HG03432 (cell line): ENCODE results near the gene CLDN5.

ENCODE experiments used
- ATAC-seq: cut with Tn5 transposase; IDR thresholded peaks from one replicate; pipeline ENCODE4 v1.9.1; 2021; ENCODE audit warnings: mild to moderate bottlenecking, moderate library complexity; ENCODE audit not compliant: unreplicated experiment

Gene CLDN5

DNA sequence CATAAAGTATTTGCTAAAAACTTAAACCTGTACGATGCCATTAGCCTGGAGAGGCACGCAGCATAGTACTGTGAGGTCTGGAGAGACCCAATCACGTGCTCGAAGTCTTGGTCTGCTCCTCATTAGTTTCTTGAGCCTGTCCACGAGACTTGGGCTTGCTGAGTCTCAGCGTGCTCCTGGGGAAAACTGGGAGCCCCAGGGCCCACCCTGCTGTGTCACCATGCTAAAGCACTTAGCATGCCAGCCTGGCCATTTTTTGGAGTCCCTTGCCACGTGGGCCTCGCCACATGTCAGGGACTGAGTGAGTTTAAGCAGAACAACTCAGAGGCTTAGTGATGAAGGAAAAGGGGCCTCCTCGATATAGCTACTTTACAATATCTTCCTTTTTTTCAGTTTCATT lies 41.9 kb downstream of the CLDN5 start:
- ATAC-seq, result no peak

DNA sequence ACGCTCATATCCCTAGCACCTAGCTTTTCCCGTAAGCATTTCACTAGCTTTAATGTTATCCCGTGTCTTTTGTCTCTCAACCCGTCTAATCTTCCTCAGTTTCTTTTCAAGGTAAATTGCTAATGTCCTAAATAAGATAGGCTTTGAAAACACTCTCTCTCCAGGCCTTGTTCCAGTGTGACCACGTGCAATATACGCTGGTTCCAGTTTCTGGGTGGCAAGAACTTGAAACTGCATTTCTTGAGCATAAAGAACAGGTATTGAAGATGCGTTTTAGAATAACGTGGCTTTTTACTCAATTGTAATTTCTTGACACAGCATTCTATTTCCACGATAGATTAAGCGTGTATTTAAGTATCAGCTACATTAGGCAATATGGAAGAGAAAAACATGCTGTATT lies 43.4 kb downstream of the CLDN5 start:
- no peak for ATAC-seq

GRCh38 chr22:19480173-19480568 lies 44.0 kb downstream of the CLDN5 start:
- no peak for ATAC-seq

- ATAC-seq, result peak; percentile 83
These were observed 44.6 kb downstream of the CLDN5 start, which contains the start of gene CDC45 for GRCh38 chr22:19479355-19480172. Gene CDC45, plus strand, starts transcription at chr22:19479920. Its CDS starts 49 bp downstream, at chr22:19479969.

DNA sequence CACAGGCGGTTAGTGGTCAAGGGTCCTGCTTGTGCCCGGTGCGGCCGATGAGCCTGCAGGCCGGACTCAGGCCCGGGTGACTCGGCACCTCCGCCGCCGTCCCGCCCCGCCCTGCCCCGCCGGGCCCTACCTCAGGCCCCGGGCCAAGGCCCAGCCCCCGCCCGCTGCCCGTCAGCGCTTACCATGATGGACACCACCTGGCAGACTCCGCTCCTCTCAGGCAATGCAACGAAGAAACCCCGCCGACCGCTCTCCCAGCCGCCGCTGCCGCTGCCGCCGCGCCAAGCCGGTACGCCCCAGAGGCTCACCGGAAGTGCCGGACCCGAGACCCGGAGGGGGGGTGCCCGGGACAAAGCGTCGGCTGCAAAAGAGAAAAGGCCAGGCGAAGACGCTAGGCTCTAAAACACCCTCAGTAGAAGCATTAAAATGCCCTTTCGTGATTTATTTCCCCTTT lies 45.3 kb downstream of the CLDN5 start, which contains the start of gene UFD1:
UFD1 (minus strand) TSS at position 293 of the 454 bp plus-strand sequence; CDS start at position 185, 108 bp downstream.
- ATAC-seq, result peak; percentile 67

DNA sequence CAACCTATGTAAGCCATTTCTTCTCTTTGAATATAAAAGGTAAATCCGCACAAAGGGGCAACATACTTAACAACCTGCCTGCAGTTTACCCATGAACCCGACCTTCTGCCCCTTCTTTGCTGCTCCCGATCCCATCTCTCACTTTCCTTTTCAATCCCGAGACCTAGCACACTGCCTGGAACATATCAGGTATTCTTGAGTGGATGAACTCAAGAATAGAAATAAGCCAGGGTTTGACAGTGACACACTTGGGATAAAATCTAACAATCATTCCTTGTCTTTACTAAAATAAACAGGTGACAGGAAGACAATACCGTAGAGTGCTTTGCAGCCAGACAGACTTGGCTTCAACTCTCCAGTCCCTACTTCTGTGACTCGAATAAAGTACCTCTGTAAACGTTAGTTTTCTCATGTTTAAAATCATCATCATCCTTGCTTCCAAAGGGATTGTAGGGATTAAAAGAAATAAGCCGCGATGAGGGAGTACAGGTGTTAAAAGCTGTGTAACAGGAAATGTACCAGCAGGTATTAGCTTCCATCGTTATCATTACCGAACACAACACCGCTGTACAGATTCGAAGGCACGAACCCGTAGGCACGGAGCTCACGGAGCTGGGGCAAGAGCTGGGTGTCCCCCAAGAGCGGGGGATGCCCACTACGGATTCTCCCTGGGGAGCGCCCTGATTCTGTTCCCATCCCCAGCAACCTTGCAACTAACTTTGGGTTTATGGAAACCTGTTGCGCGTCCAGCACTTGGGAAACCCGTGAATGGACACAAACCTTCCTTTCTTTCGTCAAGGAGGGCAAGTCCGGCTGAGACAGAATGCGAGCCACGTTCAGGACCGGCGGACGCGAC lies 45.9 kb downstream of the CLDN5 start:
- no peak for ATAC-seq

DNA sequence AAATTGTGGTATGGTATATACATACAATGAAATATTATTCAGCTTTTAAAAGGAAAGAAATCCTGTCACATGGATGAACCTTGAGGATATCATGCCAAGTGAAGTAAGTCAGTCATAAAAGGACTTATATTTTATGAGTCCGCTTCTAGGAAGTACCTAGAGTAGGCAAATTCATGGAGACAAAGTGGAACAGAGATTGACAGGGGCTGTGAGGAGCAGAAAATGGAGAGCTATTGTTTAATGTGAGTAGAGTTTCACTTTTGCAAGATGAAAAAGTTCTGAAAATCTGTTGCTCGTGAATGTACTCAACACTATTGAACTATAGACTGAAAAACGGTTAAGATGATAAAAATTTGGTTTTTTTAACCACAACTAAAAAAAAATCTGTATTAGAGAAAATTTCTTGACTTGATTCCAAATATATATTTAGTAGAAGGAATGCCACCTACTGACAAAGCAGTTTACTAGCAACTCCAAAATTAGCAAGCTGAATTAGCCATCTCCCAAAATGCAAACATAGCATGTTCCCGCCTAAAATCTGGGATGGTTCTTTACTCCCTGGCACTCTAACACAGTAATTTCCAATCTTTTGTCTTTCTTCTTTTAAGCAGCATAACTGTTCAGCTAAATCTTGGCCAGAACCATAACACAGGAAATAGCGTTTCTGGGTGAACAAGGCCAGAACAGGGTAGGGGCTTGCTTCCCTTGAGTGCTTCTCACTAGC lies 46.7 kb downstream of the CLDN5 start:
- no peak for ATAC-seq

GRCh38 chr22:19476023-19476422 lies 48.2 kb downstream of the CLDN5 start:
- no peak for ATAC-seq

- ATAC-seq, result no peak
These were observed 50.6 kb downstream of the CLDN5 start for GRCh38 chr22:19473578-19473977.
